Measurements from ENCODE around the gene LARGE1. TPM values are rescaled to one million over a fixed set of nuclear protein-coding genes. Genes with fewer than 3 reads are reported as not detected.

The LARGE1 gene
- total RNA-seq, 3 donors from 2014 or later: 23.6 to 27.8 (median 26.1) TPM

GRCh38 chr22:33770723-33771122 lies 149.6 kb downstream of the LARGE1 start:
- TF ChIP-seq POLR2A (IDR thresholded peaks at IDR 0.05) (no peak), CTCF (IDR thresholded peaks at IDR 0.05) (no peak), POLR2AphosphoS5 (IDR thresholded peaks at IDR 0.05) (no peak)
- no peaks in the 10 kb centered on the region for H3K36me3 ChIP-seq
- H3K4me3 ChIP-seq: no peak overlapping the region
- H3K9me3 ChIP-seq: no peaks in the 10 kb centered on the region
- intact Hi-C loops (cut with DNase I; ENCODE audit: low total_unique reads): no loop called here
- H3K27ac ChIP-seq: no peak overlapping the region
- no peaks in the 10 kb centered on the region for H3K4me1 ChIP-seq
- no peaks in the 10 kb centered on the region for H3K27me3 ChIP-seq
- no peak for DNase-seq (ENCODE audit: low spot score in 2 of 2)

GRCh38 chr22:33766091-33766490 lies 154.2 kb downstream of the LARGE1 start:
- H3K4me1 ChIP-seq: no peaks in the 10 kb centered on the region
- H3K9me3 ChIP-seq: no peaks in the 10 kb centered on the region
- H3K27me3 ChIP-seq: no peaks in the 10 kb centered on the region
- TF ChIP-seq CTCF (IDR thresholded peaks at IDR 0.05) (no peak), POLR2AphosphoS5 (IDR thresholded peaks at IDR 0.05) (no peak), POLR2A (IDR thresholded peaks at IDR 0.05) (no peak)
- H3K36me3 ChIP-seq: no peaks in the 10 kb centered on the region
- H3K4me3 ChIP-seq: no peak overlapping the region
- DNase-seq (ENCODE audit: low spot score in 2 of 2): no peak
- no peak overlapping the region for H3K27ac ChIP-seq
- intact Hi-C loops (cut with DNase I; ENCODE audit: low total_unique reads): no loop called here

- H3K36me3 ChIP-seq: no peaks in the 10 kb centered on the region
- TF ChIP-seq CTCF (IDR thresholded peaks at IDR 0.05) (no peak), POLR2A (IDR thresholded peaks at IDR 0.05) (no peak)
- intact Hi-C loops (cut with DNase I; ENCODE audit: low total_unique reads): no loop called here
- no peaks in the 10 kb centered on the region for H3K27me3 ChIP-seq
- no peaks in the 10 kb centered on the region for H3K4me1 ChIP-seq
- no peak for DNase-seq (ENCODE audit: low spot score in 2 of 2)
- no peaks in the 10 kb centered on the region for H3K9me3 ChIP-seq
- no peak overlapping the region for H3K4me3 ChIP-seq
- no peak overlapping the region for H3K27ac ChIP-seq
Measured at GRCh38 chr22:33758961-33759360, 161.3 kb downstream of the LARGE1 start.

- no peak for DNase-seq (ENCODE audit: low spot score in 2 of 2)
- Histone ChIP-seq H3K4me1 (no peaks in the 10 kb centered on the region), H3K27ac (no peak overlapping the region), H3K9me3 (peaks cover 0 to 4% of the 10 kb centered on the region in 2 donors), H3K4me3 (no peak overlapping the region), H3K36me3 (no peaks in the 10 kb centered on the region), H3K27me3 (no peaks in the 10 kb centered on the region)
- intact Hi-C loops (cut with DNase I; ENCODE audit: low total_unique reads): no loop called here
- no peak for TF ChIP-seq POLR2A (IDR thresholded peaks at IDR 0.05)
- TF ChIP-seq POLR2AphosphoS5 (IDR thresholded peaks at IDR 0.05): no peak
- TF ChIP-seq CTCF (IDR thresholded peaks at IDR 0.05): no peak
Measured at GRCh38 chr22:33757802-33758483, 162.3 kb downstream of the LARGE1 start.

- Histone ChIP-seq H3K36me3 (no peaks in the 10 kb centered on the region), H3K4me3 (no peak overlapping the region), H3K4me1 (no peaks in the 10 kb centered on the region), H3K9me3 (peaks cover 0 to 4% of the 10 kb centered on the region in 2 donors), H3K27me3 (no peaks in the 10 kb centered on the region), H3K27ac (no peak overlapping the region)
- TF ChIP-seq CTCF (IDR thresholded peaks at IDR 0.05): no peak
- no peak for TF ChIP-seq POLR2AphosphoS5 (IDR thresholded peaks at IDR 0.05)
- no peak for TF ChIP-seq POLR2A (IDR thresholded peaks at IDR 0.05)
- intact Hi-C loops (cut with DNase I; ENCODE audit: low total_unique reads): no loop called here
- DNase-seq (ENCODE audit: low spot score in 2 of 2): no peak
Measured at GRCh38 chr22:33757041-33757801, 163.1 kb downstream of the LARGE1 start.
